HG03066 (cell line): Measurements from ENCODE around the gene NFX1.
"Not testable (repeated sequence)": the region's sequence is repeated elsewhere in the genome, so short reads cannot be mapped to it uniquely, and the experiment has no call there.

Source experiments
- ATAC-seq: cut with Tn5 transposase; IDR thresholded peaks from one replicate; pipeline ENCODE4 v1.9.1; 2021; ENCODE audit warnings: low read depth; ENCODE audit not compliant: unreplicated experiment

NFX1 gene

GRCh38 chr9:33351547-33351946, 61.2 kb downstream of the NFX1 start:
- no peak for ATAC-seq

- no peak for ATAC-seq
Measured at GRCh38 chr9:33354651-33355211, 64.4 kb downstream of the NFX1 start.

- no peak for ATAC-seq
Measured at GRCh38 chr9:33355933-33356332, 65.6 kb downstream of the NFX1 start.

- ATAC-seq = not testable (repeated sequence)
Measured at GRCh38 chr9:33358641-33359040, 68.3 kb downstream of the NFX1 start.

- ATAC-seq = no peak
Measured at GRCh38 chr9:33364127-33364526, 73.8 kb downstream of the NFX1 start.

- ATAC-seq = not testable (repeated sequence)
Measured at GRCh38 chr9:33364814-33365213, 74.5 kb downstream of the NFX1 start.

- ATAC-seq = no peak
Measured at GRCh38 chr9:33366979-33367480, 76.7 kb downstream of the NFX1 start.

- no peak for ATAC-seq
Measured at GRCh38 chr9:33372900-33373299, 82.6 kb downstream of the NFX1 start.

GRCh38 chr9:33374190-33374589, 83.9 kb downstream of the NFX1 start:
- ATAC-seq = no peak

- peak; percentile 66 for ATAC-seq
Measured at GRCh38 chr9:33374634-33375237, 84.4 kb downstream of the NFX1 start.

- ATAC-seq = no peak
Measured at GRCh38 chr9:33375238-33375840, 85.0 kb downstream of the NFX1 start.

GRCh38 chr9:33375841-33376321, 85.6 kb downstream of the NFX1 start:
- ATAC-seq = no peak

GRCh38 chr9:33377089-33377715, 86.9 kb downstream of the NFX1 start:
- no peak for ATAC-seq

GRCh38 chr9:33378121-33378795, 87.9 kb downstream of the NFX1 start:
- ATAC-seq = no peak

- ATAC-seq = no peak
Measured at GRCh38 chr9:33379666-33380389, 89.5 kb downstream of the NFX1 start.

GRCh38 chr9:33380390-33381094, 90.2 kb downstream of the NFX1 start:
- no peak for ATAC-seq

- ATAC-seq = no peak
Measured at GRCh38 chr9:33381231-33381791, 91.0 kb downstream of the NFX1 start.

- ATAC-seq = not testable (repeated sequence)
Measured at GRCh38 chr9:33382397-33382796, 92.1 kb downstream of the NFX1 start.

- ATAC-seq = not testable (repeated sequence)
Measured at GRCh38 chr9:33383396-33383795, 93.1 kb downstream of the NFX1 start.
